Gastroesophageal sphincter (tissue), 4 donors: ENCODE data around the gene ASGR2. TPM values are rescaled to one million over a fixed set of nuclear protein-coding genes. Genes with fewer than 3 reads are reported as not detected.

Source experiments
- ATAC-seq: fragments of 150-250 bp; one replicate; pipeline ENCODE4 v1.9.1; 2016; ENCODE audit warnings: mild to moderate bottlenecking, moderate library complexity
- H3K27ac ChIP-seq, 4 donors: fragments of 200-600 bp; sonication (generic) in 3 of 4; 1 replicate in 3 of 4; 2 replicates in 1 of 4; pipeline ENCODE4 v1.5.1; 2016 to 2019
- H3K27me3 ChIP-seq: fragments of 200-600 bp; sonication (generic); one replicate; pipeline ENCODE4 v1.5.1; 2019
- H3K36me3 ChIP-seq, 2 donors: fragments of 200-600 bp; sonication (generic); one replicate each; pipeline ENCODE4 v1.5.1; 2019; ENCODE audit warnings: control low read depth in 1 of 2
- H3K4me1 ChIP-seq, 3 donors: fragments of 200-600 bp; sonication (generic); 1 replicate in 2 of 3; 2 replicates in 1 of 3; pipeline ENCODE4 v1.5.1; 2016 to 2019; ENCODE audit warnings: control low read depth in 2 of 3
- H3K4me3 ChIP-seq, 2 donors: fragments of 200-600 bp; sonication (generic); one replicate each; pipeline ENCODE4 v1.5.1; 2019; ENCODE audit warnings: mild to moderate bottlenecking in 1 of 2, moderate library complexity in 1 of 2
- H3K9me3 ChIP-seq, 3 donors: fragments of 200-600 bp; sonication (generic); one replicate each; pipeline ENCODE4 v1.5.1; 2017 to 2019; ENCODE audit warnings: control low read depth in 2 of 3
- EP300 ChIP-seq: sonication (generic); formaldehyde crosslinking; IDR thresholded peaks from one replicate; pipeline ENCODE4 v1.6.1; 2017; ENCODE audit warnings: antibody characterized with exemption, mild to moderate bottlenecking
- POLR2A ChIP-seq, 2 donors: fragments of 450-650 bp; IDR thresholded peaks; one replicate each; pipeline ENCODE4 v1.6.1; 2017; ENCODE audit warnings: antibody characterized with exemption in 2 of 2, mild to moderate bottlenecking in 2 of 2, moderate library complexity in 1 of 2
- POLR2AphosphoS5 ChIP-seq: sonication (generic); formaldehyde crosslinking; IDR thresholded peaks from one replicate; pipeline ENCODE4 v1.6.1; 2017; ENCODE audit warnings: antibody characterized with exemption
- WGBS, 2 donors: methylation state at CpG; one replicate each; pipeline ENCODE4 v1.1.5; 2018; ENCODE audit warnings: low coverage in 1 of 2; 5-methylcytosine and 5-hydroxymethylcytosine counted together
- total RNA-seq, 4 donors: library from RNA; depleted of rRNA; stranded (reverse); fragments of >200 nt; gene quantifications; one replicate each; pipeline ENCODE4 v1.1.0, GENCODE V29; 2016
- TF ChIP-seq, protein P1 (sequence below), 4 experiments: fragments of 200-600 bp in 2 of 4; fragments of 450-650 bp in 2 of 4; sonication (generic) in 1 of 4; IDR thresholded peaks; one replicate each; pipeline ENCODE4 v1.5.1; 2017 to 2019; ENCODE audit warnings: antibody characterized with exemption in 4 of 4, mild to moderate bottlenecking in 2 of 4, moderate library complexity in 2 of 4

Gene ASGR2
- total RNA-seq, 4 donors from 2014 or later, result 0.79 to 1.3 TPM; not detected in 2

DNA sequence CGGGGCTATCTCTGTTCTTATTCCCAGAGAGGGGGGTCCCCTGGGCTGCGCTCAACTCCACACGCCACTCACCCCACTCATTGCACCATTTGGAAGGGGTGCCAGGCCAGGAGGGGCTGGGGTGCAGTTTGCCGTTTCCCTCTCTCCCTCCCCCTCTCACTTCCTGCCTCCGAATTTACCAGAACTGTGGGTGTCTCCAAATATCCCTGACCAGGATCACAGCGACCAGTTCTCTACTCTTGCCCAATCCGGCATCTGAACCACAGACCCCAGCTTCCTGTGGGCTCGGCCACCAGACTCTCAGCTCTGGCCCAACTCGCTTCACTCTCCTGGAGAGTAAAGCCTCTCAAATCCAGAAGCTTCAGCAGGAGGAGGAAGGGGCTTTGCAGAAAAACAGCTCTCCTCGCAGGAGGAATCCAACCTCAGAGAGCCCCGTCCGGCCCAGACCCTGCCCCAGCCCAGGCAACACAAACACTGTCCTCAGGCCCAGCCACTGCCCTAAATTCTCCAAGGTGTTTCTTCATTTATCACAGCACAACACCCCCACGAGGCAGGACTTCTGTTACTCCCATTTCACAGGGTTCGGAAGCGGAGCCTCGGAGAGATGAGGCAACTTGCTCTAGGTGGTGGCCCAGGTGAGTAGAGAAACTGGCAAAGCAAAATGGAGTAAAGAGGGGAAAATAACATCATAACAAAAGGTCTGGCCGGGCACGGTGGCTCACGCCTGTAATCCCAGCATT lies 423 bp upstream of the ASGR2 start:
- peak overlapping the region in 1 of 4 donors; percentile 23 for H3K27ac ChIP-seq
- ATAC-seq, result peak; percentile 62
- H3K4me3 ChIP-seq, result no peak overlapping the region
- 61 to 68% methylated on average over 5 to 7 of the region's 19 CpGs for WGBS, 2 donors
- no peaks in the 10 kb centered on the region for H3K4me1 ChIP-seq
- H3K36me3 ChIP-seq, result no peaks in the 10 kb centered on the region
- peaks cover 67% of the 10 kb centered on the region for H3K27me3 ChIP-seq
- peaks cover 0 to 7% (median 0%) of the 10 kb centered on the region in 3 donors for H3K9me3 ChIP-seq
- TF ChIP-seq EP300 (no peak), POLR2AphosphoS5 (no peak), POLR2A (IDR thresholded peaks at IDR 0.05) (no peak)
- TF ChIP-seq, protein P1, sequence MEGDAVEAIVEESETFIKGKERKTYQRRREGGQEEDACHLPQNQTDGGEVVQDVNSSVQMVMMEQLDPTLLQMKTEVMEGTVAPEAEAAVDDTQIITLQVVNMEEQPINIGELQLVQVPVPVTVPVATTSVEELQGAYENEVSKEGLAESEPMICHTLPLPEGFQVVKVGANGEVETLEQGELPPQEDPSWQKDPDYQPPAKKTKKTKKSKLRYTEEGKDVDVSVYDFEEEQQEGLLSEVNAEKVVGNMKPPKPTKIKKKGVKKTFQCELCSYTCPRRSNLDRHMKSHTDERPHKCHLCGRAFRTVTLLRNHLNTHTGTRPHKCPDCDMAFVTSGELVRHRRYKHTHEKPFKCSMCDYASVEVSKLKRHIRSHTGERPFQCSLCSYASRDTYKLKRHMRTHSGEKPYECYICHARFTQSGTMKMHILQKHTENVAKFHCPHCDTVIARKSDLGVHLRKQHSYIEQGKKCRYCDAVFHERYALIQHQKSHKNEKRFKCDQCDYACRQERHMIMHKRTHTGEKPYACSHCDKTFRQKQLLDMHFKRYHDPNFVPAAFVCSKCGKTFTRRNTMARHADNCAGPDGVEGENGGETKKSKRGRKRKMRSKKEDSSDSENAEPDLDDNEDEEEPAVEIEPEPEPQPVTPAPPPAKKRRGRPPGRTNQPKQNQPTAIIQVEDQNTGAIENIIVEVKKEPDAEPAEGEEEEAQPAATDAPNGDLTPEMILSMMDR (IDR thresholded peaks at IDR 0.05), result no peak

DNA sequence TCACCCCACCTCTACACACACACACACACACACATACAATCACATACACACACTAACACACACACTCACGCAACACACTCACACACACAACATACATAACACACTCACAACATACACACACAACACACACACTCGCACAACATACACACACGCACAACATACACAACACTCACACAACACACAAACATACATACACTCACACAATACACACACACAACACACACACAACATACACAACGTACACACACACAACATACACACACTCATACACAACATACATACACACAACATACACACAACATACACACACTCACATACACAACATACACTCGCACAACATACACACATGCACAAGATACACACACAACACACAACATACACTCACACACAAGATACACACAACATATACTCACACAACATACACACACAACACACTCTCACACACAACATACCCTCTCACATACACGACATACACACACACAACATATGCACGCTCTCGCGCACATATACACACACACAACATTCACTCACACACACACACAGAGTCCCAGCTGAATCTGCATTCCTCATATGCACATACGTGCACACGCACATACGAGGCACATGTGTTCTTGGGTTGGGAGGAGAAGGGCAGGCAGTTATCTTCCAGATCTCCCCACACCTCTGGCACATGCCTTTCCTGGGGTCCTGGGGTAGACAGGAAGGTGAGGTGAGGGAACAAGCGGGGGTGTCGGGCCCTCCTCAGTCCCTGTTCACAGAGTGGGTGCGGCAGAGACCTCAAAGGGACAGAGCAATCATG lies 1.1 kb downstream of the ASGR2 start:
- no peaks in the 10 kb centered on the region for H3K36me3 ChIP-seq
- no peak overlapping the region for H3K4me3 ChIP-seq
- TF ChIP-seq POLR2A (IDR thresholded peaks at IDR 0.05), result no peak
- TF ChIP-seq, protein P1 (IDR thresholded peaks at IDR 0.05), result no peak
- no peak for TF ChIP-seq EP300
- no peak for TF ChIP-seq POLR2AphosphoS5
- peaks cover 70% of the 10 kb centered on the region for H3K27me3 ChIP-seq
- no peak overlapping the region for H3K27ac ChIP-seq
- ATAC-seq, result no peak
- WGBS, 2 donors, result 83 to 88% methylated on average over 10 to 11 of the region's 15 CpGs
- H3K9me3 ChIP-seq, result peaks cover 0 to 7% (median 0%) of the 10 kb centered on the region in 3 donors
- H3K4me1 ChIP-seq, result no peaks in the 10 kb centered on the region

DNA sequence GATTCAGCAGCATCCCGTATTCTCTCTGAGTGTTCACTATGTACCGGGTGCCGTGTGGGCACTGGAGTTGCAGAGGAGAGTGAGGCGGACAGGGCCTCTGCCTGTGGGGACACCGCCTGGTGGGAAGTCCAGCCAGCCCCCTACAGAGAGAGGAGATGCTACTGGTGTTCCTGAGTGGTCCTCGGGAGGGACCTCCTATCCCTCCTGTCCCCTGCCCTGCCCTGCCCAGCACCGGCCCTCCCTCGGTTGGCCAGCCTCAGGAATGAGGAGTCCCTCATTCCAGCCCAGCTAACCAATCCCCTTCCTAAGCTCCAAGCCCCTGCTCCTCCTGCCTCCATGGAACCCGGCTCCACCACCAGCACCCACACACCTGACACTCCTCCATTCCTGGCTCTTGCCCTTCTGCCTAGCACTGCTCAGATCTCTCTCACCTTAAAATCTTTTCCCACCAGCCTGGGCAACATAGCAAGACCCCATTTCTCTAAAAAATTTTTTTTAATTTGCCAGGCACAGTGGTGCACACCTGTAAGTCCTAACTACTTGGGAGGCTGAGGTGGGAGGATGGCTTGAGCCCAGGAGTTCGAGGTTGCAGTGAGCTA lies 2.0 kb downstream of the ASGR2 start:
- no peaks in the 10 kb centered on the region for H3K36me3 ChIP-seq
- no peak overlapping the region for H3K27ac ChIP-seq
- TF ChIP-seq POLR2A (IDR thresholded peaks at IDR 0.05) (no peak), EP300 (no peak), POLR2AphosphoS5 (no peak)
- TF ChIP-seq, protein P1 (IDR thresholded peaks at IDR 0.05), result no peak
- peaks cover 0 to 6% (median 0%) of the 10 kb centered on the region in 3 donors for H3K9me3 ChIP-seq
- no peak for ATAC-seq
- H3K4me1 ChIP-seq, result no peaks in the 10 kb centered on the region
- H3K27me3 ChIP-seq, result peaks cover 78% of the 10 kb centered on the region
- H3K4me3 ChIP-seq, result no peak overlapping the region
- 0 to 46% methylated on average over 1 to 5 of the region's 10 CpGs for WGBS, 2 donors

DNA sequence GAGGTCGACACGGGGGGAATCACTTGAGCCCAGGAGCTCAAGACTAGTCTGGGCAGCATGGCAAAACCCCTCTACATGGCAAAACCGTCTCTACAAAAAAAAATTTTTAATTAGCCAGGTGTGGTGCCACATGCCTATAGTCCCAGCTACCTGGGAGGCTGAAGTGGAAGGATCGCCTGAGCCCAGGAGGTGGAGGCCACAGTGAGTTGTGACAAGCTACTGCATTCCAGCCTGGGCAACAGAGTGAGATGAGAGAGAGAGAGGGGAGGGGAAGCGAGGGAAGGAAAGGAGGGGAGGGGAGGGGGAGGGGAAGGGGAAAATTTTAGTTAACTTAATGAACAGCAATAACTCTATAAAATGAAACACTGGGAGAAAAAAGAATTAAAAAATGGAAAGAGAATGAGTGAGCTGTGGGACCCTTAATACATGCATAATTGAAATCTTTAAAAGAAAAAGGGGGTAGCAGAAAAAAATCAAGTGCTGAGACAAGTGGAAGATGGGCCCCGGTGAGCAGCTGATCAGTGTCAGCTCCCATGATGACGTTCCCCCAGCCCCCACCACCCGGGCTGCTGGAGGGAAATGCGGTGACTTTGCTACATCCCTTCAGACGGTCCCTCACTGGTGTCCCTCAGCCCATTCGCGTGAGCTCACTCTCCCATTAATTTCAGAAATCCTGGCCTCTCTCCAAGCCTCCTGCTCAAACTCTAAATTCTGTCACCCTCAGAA lies 2.7 kb downstream of the ASGR2 start:
- no peaks in the 10 kb centered on the region for H3K36me3 ChIP-seq
- no peak overlapping the region for H3K27ac ChIP-seq
- no peaks in the 10 kb centered on the region for H3K4me1 ChIP-seq
- H3K4me3 ChIP-seq, result no peak overlapping the region
- ATAC-seq, result no peak
- H3K27me3 ChIP-seq, result peaks cover 78% of the 10 kb centered on the region
- WGBS, 2 donors, result 8 to 21% methylated on average over 7 to 11 of the region's 12 CpGs
- no peak for TF ChIP-seq POLR2A (IDR thresholded peaks at IDR 0.05)
- no peak for TF ChIP-seq POLR2AphosphoS5
- TF ChIP-seq, protein P1 (IDR thresholded peaks at IDR 0.05), result no peak
- no peak for TF ChIP-seq EP300
- H3K9me3 ChIP-seq, result no peaks in the 10 kb centered on the region
